ENCODE measurements around the gene MCM8.

The MCM8 gene

GRCh38 chr20:5987383-5987782 lies 36.9 kb downstream of the MCM8 start:
- Histone ChIP-seq H3K9me3 (no peaks in the 10 kb centered on the region), H3K4me1 (no peaks in the 10 kb centered on the region), H3K27ac (no peak overlapping the region), H3K4me3 (no peak overlapping the region), H3K27me3 (no peaks in the 10 kb centered on the region), H3K36me3 (peaks cover 0 to 62% (median 22%) of the 10 kb centered on the region in 3 donors)
- intact Hi-C loops (cut with DNase I; ENCODE audit: low total_unique reads) = no loop called here
- DNase-seq = no peak
- no peak for TF ChIP-seq CTCF (IDR thresholded peaks at IDR 0.05)

- TF ChIP-seq CTCF (IDR thresholded peaks at IDR 0.05) = no peak
- no peaks in the 10 kb centered on the region for H3K9me3 ChIP-seq
- no peaks in the 10 kb centered on the region for H3K4me1 ChIP-seq
- no peak overlapping the region for H3K27ac ChIP-seq
- no peak overlapping the region for H3K4me3 ChIP-seq
- no peak for DNase-seq
- no peaks in the 10 kb centered on the region for H3K27me3 ChIP-seq
- intact Hi-C loops (cut with DNase I; ENCODE audit: low total_unique reads) = no loop called here
- H3K36me3 ChIP-seq = peaks cover 0 to 59% (median 22%) of the 10 kb centered on the region in 3 donors
Observed at GRCh38 chr20:5989539-5989938, 39.1 kb downstream of the MCM8 start.

- Histone ChIP-seq H3K27me3 (no peaks in the 10 kb centered on the region), H3K27ac (no peak overlapping the region), H3K4me1 (no peaks in the 10 kb centered on the region), H3K36me3 (peaks cover 5 to 64% (median 22%) of the 10 kb centered on the region in 3 donors), H3K4me3 (no peak overlapping the region), H3K9me3 (no peaks in the 10 kb centered on the region)
- no peak for DNase-seq
- intact Hi-C loops (cut with DNase I; ENCODE audit: low total_unique reads) = no loop called here
- TF ChIP-seq CTCF (IDR thresholded peaks at IDR 0.05) = no peak
Observed at GRCh38 chr20:5990946-5991345, 40.5 kb downstream of the MCM8 start.

- H3K4me1 ChIP-seq = no peaks in the 10 kb centered on the region
- no peaks in the 10 kb centered on the region for H3K27me3 ChIP-seq
- H3K9me3 ChIP-seq = no peaks in the 10 kb centered on the region
- no peak overlapping the region for H3K27ac ChIP-seq
- intact Hi-C loops (cut with DNase I; ENCODE audit: low total_unique reads) = no loop called here
- peaks cover 5 to 56% (median 21%) of the 10 kb centered on the region in 3 donors for H3K36me3 ChIP-seq
- TF ChIP-seq CTCF (IDR thresholded peaks at IDR 0.05) = no peak
- no peak overlapping the region for H3K4me3 ChIP-seq
- no peak for DNase-seq
Observed at GRCh38 chr20:5991623-5992441, 41.4 kb downstream of the MCM8 start.

- peaks cover 0 to 22% (median 5%) of the 10 kb centered on the region in 3 donors for H3K36me3 ChIP-seq
- intact Hi-C loops (cut with DNase I; ENCODE audit: low total_unique reads) = no loop called here
- H3K9me3 ChIP-seq = no peaks in the 10 kb centered on the region
- no peak overlapping the region for H3K27ac ChIP-seq
- H3K4me3 ChIP-seq = no peak overlapping the region
- H3K27me3 ChIP-seq = no peaks in the 10 kb centered on the region
- TF ChIP-seq CTCF (IDR thresholded peaks at IDR 0.05) = no peak
- H3K4me1 ChIP-seq = no peaks in the 10 kb centered on the region
- no peak for DNase-seq
Observed at GRCh38 chr20:5996765-5997164, 46.3 kb downstream of the MCM8 start.
